OCI-LY3 (cell line): ENCODE data around the gene SLF2.

Experiments used
- CTCF ChIP-seq: fragments of 200-600, 300-600 bp; sonication (generic); IDR thresholded peaks from 2 replicates; pipeline ENCODE4 v1.5.1; 2014; ENCODE audit warnings: antibody characterized with exemption, low read length, low read depth
- EZH2phosphoT487 ChIP-seq: fragments of 200-600 bp; shearing (Covaris generic); IDR thresholded peaks from 2 replicates; pipeline ENCODE4 v1.6.1; 2018; ENCODE audit warnings: antibody characterized with exemption, mixed run types, low read depth

- TF ChIP-seq CTCF (no peak), EZH2phosphoT487 (no peak)
These were observed 82.4 kb downstream of the SLF2 start for GRCh38 chr10:100995181-100995580.
